Type B pancreatic cell (in vitro differentiated cells): Measurements from ENCODE around the gene PNMA6E. TPM values are rescaled to one million over a fixed set of nuclear protein-coding genes. Genes with fewer than 3 reads are reported as not detected.

Source experiments
- DNase-seq: peaks from one replicate; pipeline ENCODE4 v3.0.0; 2021; ENCODE audit warnings: mixed read lengths; ENCODE audit not compliant: unreplicated experiment; ENCODE audit errors: extremely low spot score
- H3K27ac Mint-ChIP-seq: 2 replicates; pipeline ENCODE4 v1.8.0; 2021; ENCODE audit warnings: mild to moderate bottlenecking, mixed read lengths
- H3K27me3 Mint-ChIP-seq: 2 replicates; pipeline ENCODE4 v1.8.0; 2021; ENCODE audit warnings: mixed read lengths
- H3K36me3 Mint-ChIP-seq: 2 replicates; pipeline ENCODE4 v1.8.0; 2021; ENCODE audit warnings: mixed read lengths
- H3K4me1 Mint-ChIP-seq: one replicate; pipeline ENCODE4 v1.8.0; 2021; ENCODE audit warnings: mixed read lengths; ENCODE audit not compliant: unreplicated experiment
- H3K4me3 Mint-ChIP-seq: 2 replicates; pipeline ENCODE4 v1.8.0; 2021; ENCODE audit warnings: mild to moderate bottlenecking, mixed read lengths
- H3K9me3 Mint-ChIP-seq: 2 replicates; pipeline ENCODE4 v1.8.0; 2021; ENCODE audit warnings: mixed read lengths
- total RNA-seq: library from RNA; stranded (reverse); gene quantifications from 2 replicates; pipeline ENCODE4 v1.2.1, GENCODE V29; 2021; ENCODE audit warnings: low replicate concordance
- TF ChIP-seq, protein P1 (sequence below): fragments of 200-600 bp; sonication (generic); conservative IDR thresholded peaks from 2 replicates; pipeline ENCODE4 v1.5.0; 2021; ENCODE audit warnings: antibody characterized with exemption, mild to moderate bottlenecking

The PNMA6E gene
- total RNA-seq, 1 donor from 2014 or later: not detected

DNA sequence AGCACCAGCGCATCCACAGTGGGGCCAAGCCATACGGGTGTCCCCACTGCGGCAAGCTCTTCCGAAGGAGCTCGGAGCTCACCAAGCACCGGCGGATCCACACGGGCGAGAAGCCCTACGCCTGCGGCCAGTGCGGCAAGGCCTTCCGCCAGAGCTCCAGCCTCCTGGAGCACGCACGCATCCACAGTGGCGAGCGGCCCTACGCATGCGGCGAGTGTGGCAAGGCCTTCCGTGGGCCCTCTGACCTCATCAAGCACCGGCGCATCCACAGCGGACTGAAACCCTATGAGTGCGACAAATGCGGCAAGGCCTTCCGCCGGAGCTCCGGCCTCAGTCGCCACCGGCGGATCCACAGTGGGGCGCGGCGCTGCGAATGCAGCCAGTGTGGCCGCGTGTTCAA is 53.6 kb downstream of the PNMA6E start:
- Mint-ChIP-seq H3K36me3 (peaks cover 19% of the 10 kb centered on the region), H3K9me3 (no peaks in the 10 kb centered on the region), H3K4me3 (no peak overlapping the region), H3K27me3 (no peaks in the 10 kb centered on the region), H3K4me1 (no peaks in the 10 kb centered on the region), H3K27ac (no peak overlapping the region)
- DNase-seq: no peak
- TF ChIP-seq, protein P1, sequence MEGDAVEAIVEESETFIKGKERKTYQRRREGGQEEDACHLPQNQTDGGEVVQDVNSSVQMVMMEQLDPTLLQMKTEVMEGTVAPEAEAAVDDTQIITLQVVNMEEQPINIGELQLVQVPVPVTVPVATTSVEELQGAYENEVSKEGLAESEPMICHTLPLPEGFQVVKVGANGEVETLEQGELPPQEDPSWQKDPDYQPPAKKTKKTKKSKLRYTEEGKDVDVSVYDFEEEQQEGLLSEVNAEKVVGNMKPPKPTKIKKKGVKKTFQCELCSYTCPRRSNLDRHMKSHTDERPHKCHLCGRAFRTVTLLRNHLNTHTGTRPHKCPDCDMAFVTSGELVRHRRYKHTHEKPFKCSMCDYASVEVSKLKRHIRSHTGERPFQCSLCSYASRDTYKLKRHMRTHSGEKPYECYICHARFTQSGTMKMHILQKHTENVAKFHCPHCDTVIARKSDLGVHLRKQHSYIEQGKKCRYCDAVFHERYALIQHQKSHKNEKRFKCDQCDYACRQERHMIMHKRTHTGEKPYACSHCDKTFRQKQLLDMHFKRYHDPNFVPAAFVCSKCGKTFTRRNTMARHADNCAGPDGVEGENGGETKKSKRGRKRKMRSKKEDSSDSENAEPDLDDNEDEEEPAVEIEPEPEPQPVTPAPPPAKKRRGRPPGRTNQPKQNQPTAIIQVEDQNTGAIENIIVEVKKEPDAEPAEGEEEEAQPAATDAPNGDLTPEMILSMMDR: no peak

Other genes starting within 250 kb of the PNMA6E start
- gene MAGEA1, start 222.1 kb downstream of the PNMA6E start, total RNA-seq: not detected in 2 replicates
- gene PNMA6F, start 79.6 kb downstream of the PNMA6E start, total RNA-seq: not detected in 2 replicates
- 7.4 and 11.9 TPM in 2 replicates for gene ZNF275, start 67.2 kb downstream of the PNMA6E start, total RNA-seq
- gene ZFP92, start 10.1 kb upstream of the PNMA6E start, total RNA-seq: 0.26 and 0.41 TPM in 2 replicates
- gene TREX2, start 44.7 kb upstream of the PNMA6E start, total RNA-seq: 0.72 and 1.3 TPM in 2 replicates
- gene HAUS7, start 69.2 kb upstream of the PNMA6E start, total RNA-seq: 19.6 and 32.5 TPM in 2 replicates
- gene BGN, start 93.6 kb upstream of the PNMA6E start, total RNA-seq: 2.7 and 29.6 TPM in 2 replicates
- 0.26 and 0.43 TPM in 2 replicates for gene ATP2B3, start 116.3 kb upstream of the PNMA6E start, total RNA-seq
- gene CCNQ, start 197.8 kb upstream of the PNMA6E start, total RNA-seq: 19.0 and 19.9 TPM in 2 replicates
- 5.8 and 9.5 TPM in 2 replicates for gene DUSP9, start 245.9 kb upstream of the PNMA6E start, total RNA-seq